ENCODE data around the gene MAML1. TPM values are rescaled to one million over a fixed set of nuclear protein-coding genes. Genes with fewer than 3 reads are reported as not detected.

The MAML1 gene
- total RNA-seq, 1 donor from 2014 or later = 42.6 TPM

DNA sequence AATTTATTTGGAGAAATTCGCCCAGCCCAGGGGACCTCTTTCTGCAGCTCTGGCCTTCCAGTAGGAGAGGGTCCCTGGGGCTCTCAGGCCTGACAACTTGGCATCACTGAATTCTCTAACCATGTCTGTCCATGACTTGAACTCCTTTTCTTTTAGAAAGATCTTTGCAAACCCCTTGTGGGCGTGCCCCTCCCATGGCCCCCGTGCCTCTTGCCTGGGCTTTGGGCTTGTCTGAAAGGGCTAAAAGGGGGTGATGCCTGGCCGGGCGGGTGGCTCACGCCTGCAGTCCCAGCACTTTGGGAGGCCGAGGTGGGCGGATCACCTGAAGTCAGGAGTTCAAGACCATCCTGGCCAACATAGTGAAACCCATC is 84.8 kb downstream of the MAML1 start:
- H3K4me3 Mint-ChIP-seq = peak overlapping the region; percentile 49
- peak overlapping the region; percentile 91 for H3K27ac Mint-ChIP-seq

DNA sequence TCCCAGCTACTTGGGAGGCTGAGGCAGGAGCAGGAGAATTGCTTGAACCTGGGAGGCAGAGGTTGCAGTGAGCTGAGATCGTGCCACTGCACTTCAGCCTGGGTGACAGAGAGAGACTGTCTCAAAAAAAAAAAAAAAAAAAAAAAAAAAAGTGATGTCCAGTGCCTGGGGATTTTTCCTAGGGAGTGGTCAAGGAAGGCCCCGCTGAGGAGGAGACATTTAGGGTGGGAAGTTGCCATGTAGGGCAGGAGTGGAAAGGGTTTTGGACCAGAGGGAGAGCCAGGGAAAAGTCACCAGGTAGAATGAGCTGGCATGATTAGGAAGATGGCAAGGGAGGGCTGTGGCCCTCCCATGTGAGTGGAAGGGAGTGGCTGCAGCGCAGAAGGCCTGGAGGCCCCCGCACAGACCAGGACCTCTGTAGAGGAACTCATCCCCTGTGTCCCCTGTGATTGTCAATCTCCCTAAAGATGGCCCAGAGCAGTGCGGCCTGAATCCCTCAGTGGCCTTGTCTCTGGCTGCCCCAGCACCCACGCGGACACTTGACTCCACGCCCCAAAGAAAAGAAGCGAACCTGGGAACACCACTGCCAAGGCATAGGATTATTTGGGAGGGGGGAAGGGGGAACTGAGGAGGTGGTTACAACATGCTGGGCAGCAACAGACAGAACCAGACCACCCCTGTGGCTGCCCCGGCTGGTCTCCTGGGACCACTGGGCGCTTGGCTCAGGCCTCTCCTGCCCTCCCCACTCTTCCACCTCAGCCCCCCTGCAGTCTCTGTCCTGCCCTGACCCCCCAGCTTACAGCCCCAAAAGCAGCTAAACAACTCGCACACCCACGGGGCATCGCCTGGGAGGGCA is 85.5 kb downstream of the MAML1 start:
- DNase-seq (ENCODE audit: extremely low spot score, unreplicated experiment) = no peak
- H3K36me3 Mint-ChIP-seq = peaks cover 15% of the 10 kb centered on the region
- H3K27me3 Mint-ChIP-seq = no peaks in the 10 kb centered on the region
- H3K9me3 Mint-ChIP-seq = no peaks in the 10 kb centered on the region
- TF ChIP-seq, protein P1, sequence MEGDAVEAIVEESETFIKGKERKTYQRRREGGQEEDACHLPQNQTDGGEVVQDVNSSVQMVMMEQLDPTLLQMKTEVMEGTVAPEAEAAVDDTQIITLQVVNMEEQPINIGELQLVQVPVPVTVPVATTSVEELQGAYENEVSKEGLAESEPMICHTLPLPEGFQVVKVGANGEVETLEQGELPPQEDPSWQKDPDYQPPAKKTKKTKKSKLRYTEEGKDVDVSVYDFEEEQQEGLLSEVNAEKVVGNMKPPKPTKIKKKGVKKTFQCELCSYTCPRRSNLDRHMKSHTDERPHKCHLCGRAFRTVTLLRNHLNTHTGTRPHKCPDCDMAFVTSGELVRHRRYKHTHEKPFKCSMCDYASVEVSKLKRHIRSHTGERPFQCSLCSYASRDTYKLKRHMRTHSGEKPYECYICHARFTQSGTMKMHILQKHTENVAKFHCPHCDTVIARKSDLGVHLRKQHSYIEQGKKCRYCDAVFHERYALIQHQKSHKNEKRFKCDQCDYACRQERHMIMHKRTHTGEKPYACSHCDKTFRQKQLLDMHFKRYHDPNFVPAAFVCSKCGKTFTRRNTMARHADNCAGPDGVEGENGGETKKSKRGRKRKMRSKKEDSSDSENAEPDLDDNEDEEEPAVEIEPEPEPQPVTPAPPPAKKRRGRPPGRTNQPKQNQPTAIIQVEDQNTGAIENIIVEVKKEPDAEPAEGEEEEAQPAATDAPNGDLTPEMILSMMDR (conservative IDR thresholded peaks at IDR 0.05) = no peak
- peaks cover 29% of the 10 kb centered on the region for H3K4me1 Mint-ChIP-seq (ENCODE audit: unreplicated experiment)
- H3K27ac Mint-ChIP-seq = peak overlapping the region; percentile 91
- peak overlapping the region; percentile 85 for H3K4me3 Mint-ChIP-seq

More for the DNA sequence above, 84.8 kb downstream of the MAML1 start:
- DNase-seq (ENCODE audit: extremely low spot score, unreplicated experiment) = no peak
- Mint-ChIP-seq H3K36me3 (peaks cover 14% of the 10 kb centered on the region), H3K4me1 (ENCODE audit: unreplicated experiment) (peaks cover 24% of the 10 kb centered on the region), H3K27me3 (no peaks in the 10 kb centered on the region), H3K9me3 (no peaks in the 10 kb centered on the region)
- TF ChIP-seq, protein P1 (conservative IDR thresholded peaks at IDR 0.05) = no peak

DNA sequence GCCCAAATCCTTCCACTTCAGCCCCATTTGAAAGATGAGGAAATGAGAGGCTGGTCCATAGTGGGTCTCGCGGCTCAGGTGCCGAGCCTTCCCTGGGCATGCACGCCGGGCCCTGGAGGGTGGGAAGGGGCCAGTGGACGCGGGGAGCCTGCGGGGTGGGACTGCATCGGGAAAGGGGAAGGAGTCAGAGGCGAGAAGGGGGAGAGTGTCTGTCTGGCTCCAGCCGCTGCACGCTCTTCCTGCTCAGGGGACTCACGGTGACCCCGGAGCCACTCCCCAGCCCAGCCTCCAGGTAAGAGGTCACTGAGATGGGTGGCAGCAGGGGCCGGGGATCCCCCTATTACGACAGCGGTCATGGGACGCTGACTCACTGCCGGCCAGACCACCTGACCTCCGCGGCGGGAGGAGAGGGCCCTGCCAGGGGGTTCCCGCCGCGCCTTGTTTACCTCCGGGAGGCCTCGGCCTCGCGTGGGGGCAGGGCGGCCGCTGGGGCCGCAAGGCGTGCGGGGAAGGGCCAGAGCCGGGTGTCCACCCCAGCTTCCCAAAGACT is 86.2 kb downstream of the MAML1 start:
- Mint-ChIP-seq H3K4me1 (ENCODE audit: unreplicated experiment) (peaks cover 29% of the 10 kb centered on the region), H3K4me3 (peak overlapping the region; percentile 73), H3K9me3 (no peaks in the 10 kb centered on the region), H3K27me3 (no peaks in the 10 kb centered on the region), H3K36me3 (peaks cover 13% of the 10 kb centered on the region), H3K27ac (peak overlapping the region; percentile 91)
- TF ChIP-seq, protein P1 (conservative IDR thresholded peaks at IDR 0.05) = no peak
- no peak for DNase-seq (ENCODE audit: extremely low spot score, unreplicated experiment)

DNA sequence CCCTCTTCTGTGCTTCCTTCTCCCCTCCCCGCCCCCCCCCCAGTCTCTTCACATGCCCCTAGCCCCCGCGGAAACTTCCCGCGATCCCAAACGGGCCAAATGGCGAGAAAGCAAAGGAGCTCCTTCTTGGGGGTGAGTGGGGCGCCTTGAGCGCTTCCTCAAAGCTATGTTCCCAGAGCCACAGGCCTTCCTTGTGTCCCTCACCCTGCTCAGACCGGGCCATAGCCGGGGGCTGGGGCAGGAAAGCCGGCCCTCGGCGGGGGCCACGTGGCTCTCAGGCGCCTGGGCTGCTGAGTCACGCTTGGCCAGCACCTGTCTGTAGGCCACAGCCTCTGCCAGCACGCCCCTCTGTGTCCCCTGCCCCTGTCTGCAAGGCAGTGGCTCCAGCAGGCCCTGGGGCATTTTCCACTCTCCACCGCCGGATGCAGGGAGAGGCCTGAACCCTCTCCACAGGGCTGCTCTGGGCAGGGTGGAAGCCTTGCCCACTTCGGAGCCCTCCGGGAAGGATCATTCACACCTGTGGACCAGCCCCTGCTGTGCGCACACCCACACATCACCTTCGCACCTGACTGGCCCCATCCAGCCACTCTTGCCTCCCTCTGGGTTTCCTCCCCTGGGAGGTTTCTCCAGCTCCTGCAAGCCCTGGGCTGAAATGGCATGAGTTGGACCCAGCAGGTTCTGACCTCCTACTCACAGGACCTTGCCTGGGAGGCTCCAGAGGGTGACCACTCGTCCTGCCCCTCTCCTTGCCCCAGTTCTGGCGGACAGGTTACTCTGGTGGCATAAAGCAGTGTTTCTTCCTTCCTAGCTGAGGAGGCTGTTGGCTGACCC is 86.9 kb downstream of the MAML1 start:
- TF ChIP-seq, protein P1 (conservative IDR thresholded peaks at IDR 0.05) = no peak
- no peaks in the 10 kb centered on the region for H3K27me3 Mint-ChIP-seq

DNA sequence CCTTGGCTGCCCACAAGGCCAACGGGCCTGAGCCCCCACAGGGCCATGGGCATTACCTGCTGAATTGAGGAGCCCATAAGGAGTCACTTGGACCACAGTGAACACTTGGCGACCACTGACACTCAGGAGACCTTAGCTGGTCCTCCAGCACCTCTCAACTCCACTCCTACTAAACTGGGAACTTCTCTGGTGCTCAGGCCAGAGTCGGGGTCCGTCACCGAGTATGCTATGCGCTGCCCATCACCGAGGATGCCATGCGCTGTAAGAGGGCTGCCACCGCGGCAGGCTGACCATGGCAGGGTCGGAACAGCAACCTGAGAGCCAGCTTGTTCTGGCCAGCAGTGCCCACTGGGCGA is 87.5 kb downstream of the MAML1 start:
- H3K9me3 Mint-ChIP-seq = no peaks in the 10 kb centered on the region
- H3K4me1 Mint-ChIP-seq (ENCODE audit: unreplicated experiment) = peaks cover 32% of the 10 kb centered on the region
- no peak for DNase-seq (ENCODE audit: extremely low spot score, unreplicated experiment)
- H3K36me3 Mint-ChIP-seq = peaks cover 15% of the 10 kb centered on the region
- H3K27me3 Mint-ChIP-seq = no peaks in the 10 kb centered on the region
- TF ChIP-seq, protein P1 (conservative IDR thresholded peaks at IDR 0.05) = no peak
- H3K27ac Mint-ChIP-seq = peak overlapping the region; percentile 94
- H3K4me3 Mint-ChIP-seq = peak overlapping the region; percentile 83

More for the DNA sequence above, 86.9 kb downstream of the MAML1 start:
- Mint-ChIP-seq H3K4me3 (peak overlapping the region; percentile 83), H3K36me3 (peaks cover 14% of the 10 kb centered on the region), H3K4me1 (ENCODE audit: unreplicated experiment) (peaks cover 30% of the 10 kb centered on the region), H3K9me3 (no peaks in the 10 kb centered on the region), H3K27ac (peak overlapping the region; percentile 94)
- no peak for DNase-seq (ENCODE audit: extremely low spot score, unreplicated experiment)

All from type B pancreatic cell (in vitro differentiated cells).